ENCODE measurements around the gene ATP6V0E1. TPM values are rescaled to one million over a fixed set of nuclear protein-coding genes. Genes with fewer than 3 reads are reported as not detected.
A peak's percentile ranks its signal among the peaks of the same experiment; 100 is the strongest.
"Not testable (repeated sequence)": the region's sequence is repeated elsewhere in the genome, so short reads cannot be mapped to it uniquely, and the experiment has no call there.

Gene ATP6V0E1
- total RNA-seq, 1 donor from 2014 or later = 261 TPM

DNA sequence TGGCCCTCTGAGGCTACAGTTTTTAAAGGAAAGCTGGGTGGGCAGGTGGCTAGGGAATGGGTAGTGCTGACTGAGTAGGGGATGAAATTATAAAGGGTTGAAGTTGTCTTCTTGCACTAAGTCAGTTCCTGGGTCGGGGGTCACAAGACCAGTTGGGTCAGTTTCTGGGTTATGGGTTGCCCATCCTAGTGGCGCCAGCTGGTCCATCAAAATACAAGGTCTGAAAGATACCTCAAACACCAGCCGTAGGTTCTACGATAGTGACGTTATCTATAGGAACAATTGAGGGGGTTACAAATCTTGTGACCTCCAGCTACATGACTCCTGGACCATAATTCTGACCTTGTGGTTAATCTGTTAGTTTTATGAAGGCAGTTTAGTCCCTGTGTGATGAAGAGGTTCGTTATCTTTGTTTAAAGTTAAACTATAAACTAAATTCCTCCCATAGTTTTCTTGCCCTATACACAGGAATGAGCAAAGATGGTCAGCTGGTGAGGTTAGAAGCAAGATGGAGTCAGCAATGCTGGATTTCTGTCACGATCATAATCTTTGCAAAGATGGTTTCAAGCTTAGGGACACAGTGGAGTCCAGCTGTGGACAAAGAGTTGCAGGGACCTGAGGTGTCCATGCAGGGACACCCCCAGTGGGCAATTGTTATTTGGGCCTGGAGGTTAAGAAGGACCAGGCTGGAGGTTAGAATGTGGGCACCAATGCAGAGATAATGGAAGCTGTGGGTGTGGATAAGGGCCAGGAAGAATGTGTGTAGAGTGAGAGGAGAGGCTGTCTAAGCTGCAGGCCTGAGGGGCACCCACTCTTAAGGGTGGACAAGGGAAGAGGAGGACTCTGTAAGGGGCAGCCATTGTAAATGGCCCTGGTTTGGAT lies 58.6 kb downstream of the ATP6V0E1 start:
- H3K9me3 Mint-ChIP-seq (ENCODE audit: unreplicated experiment) = no peaks in the 10 kb centered on the region
- no peak overlapping the region for H3K4me3 Mint-ChIP-seq (ENCODE audit: unreplicated experiment)
- no peak overlapping the region for H3K27ac Mint-ChIP-seq (ENCODE audit: unreplicated experiment)
- H3K36me3 Mint-ChIP-seq (ENCODE audit: unreplicated experiment) = peaks cover 2% of the 10 kb centered on the region
- H3K4me1 Mint-ChIP-seq (ENCODE audit: unreplicated experiment) = peaks cover 1% of the 10 kb centered on the region
- TF ChIP-seq, protein P1, sequence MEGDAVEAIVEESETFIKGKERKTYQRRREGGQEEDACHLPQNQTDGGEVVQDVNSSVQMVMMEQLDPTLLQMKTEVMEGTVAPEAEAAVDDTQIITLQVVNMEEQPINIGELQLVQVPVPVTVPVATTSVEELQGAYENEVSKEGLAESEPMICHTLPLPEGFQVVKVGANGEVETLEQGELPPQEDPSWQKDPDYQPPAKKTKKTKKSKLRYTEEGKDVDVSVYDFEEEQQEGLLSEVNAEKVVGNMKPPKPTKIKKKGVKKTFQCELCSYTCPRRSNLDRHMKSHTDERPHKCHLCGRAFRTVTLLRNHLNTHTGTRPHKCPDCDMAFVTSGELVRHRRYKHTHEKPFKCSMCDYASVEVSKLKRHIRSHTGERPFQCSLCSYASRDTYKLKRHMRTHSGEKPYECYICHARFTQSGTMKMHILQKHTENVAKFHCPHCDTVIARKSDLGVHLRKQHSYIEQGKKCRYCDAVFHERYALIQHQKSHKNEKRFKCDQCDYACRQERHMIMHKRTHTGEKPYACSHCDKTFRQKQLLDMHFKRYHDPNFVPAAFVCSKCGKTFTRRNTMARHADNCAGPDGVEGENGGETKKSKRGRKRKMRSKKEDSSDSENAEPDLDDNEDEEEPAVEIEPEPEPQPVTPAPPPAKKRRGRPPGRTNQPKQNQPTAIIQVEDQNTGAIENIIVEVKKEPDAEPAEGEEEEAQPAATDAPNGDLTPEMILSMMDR (IDR thresholded peaks at IDR 0.05) = no peak
- DNase-seq (ENCODE audit: extremely low spot score, unreplicated experiment) = no peak
- no peaks in the 10 kb centered on the region for H3K27me3 Mint-ChIP-seq (ENCODE audit: unreplicated experiment)

- Mint-ChIP-seq H3K4me1 (ENCODE audit: unreplicated experiment) (no peaks in the 10 kb centered on the region), H3K36me3 (ENCODE audit: unreplicated experiment) (peaks cover 2% of the 10 kb centered on the region), H3K27ac (ENCODE audit: unreplicated experiment) (no peak overlapping the region), H3K9me3 (ENCODE audit: unreplicated experiment) (no peaks in the 10 kb centered on the region), H3K4me3 (ENCODE audit: unreplicated experiment) (no peak overlapping the region), H3K27me3 (ENCODE audit: unreplicated experiment) (no peaks in the 10 kb centered on the region)
- DNase-seq (ENCODE audit: extremely low spot score, unreplicated experiment) = no peak
- TF ChIP-seq, protein P1 (IDR thresholded peaks at IDR 0.05) = no peak
Observed at GRCh38 chr5:173042763-173043107, 59.2 kb downstream of the ATP6V0E1 start.

DNA sequence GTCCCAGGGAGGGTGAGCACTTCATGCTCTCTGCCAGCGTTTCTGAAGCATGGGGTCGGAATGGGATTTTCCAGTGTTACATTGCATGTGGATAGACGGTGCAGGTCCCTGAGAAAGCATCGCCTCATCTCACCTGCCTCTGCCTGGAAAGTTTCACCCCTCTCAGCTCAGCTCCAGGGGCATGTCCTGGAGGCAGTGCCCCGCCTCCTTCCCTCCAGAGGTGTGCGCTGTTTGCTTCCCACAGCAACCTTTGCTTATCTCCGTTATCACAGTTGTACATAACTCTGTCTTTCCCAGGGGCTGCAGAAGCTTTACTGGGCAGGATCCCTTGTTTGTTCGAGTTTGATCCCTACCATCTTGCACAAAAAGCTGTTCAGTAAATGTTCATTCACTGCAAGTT lies 61.9 kb downstream of the ATP6V0E1 start:
- Mint-ChIP-seq H3K27ac (ENCODE audit: unreplicated experiment) (no peak overlapping the region), H3K4me1 (ENCODE audit: unreplicated experiment) (no peaks in the 10 kb centered on the region), H3K27me3 (ENCODE audit: unreplicated experiment) (no peaks in the 10 kb centered on the region), H3K9me3 (ENCODE audit: unreplicated experiment) (no peaks in the 10 kb centered on the region), H3K4me3 (ENCODE audit: unreplicated experiment) (no peak overlapping the region), H3K36me3 (ENCODE audit: unreplicated experiment) (peaks cover 1% of the 10 kb centered on the region)
- DNase-seq (ENCODE audit: extremely low spot score, unreplicated experiment) = peak; percentile 13
- TF ChIP-seq, protein P1 (IDR thresholded peaks at IDR 0.05) = no peak

GRCh38 chr5:173047096-173047837 lies 63.7 kb downstream of the ATP6V0E1 start:
- not testable (repeated sequence) for H3K4me3 Mint-ChIP-seq (ENCODE audit: unreplicated experiment); H3K27me3 Mint-ChIP-seq (ENCODE audit: unreplicated experiment); H3K36me3 Mint-ChIP-seq (ENCODE audit: unreplicated experiment); H3K27ac Mint-ChIP-seq (ENCODE audit: unreplicated experiment); H3K9me3 Mint-ChIP-seq (ENCODE audit: unreplicated experiment); H3K4me1 Mint-ChIP-seq (ENCODE audit: unreplicated experiment)
- peak; percentile 63 for DNase-seq (ENCODE audit: extremely low spot score, unreplicated experiment)

- Mint-ChIP-seq H3K27ac (ENCODE audit: unreplicated experiment) (no peak overlapping the region), H3K4me1 (ENCODE audit: unreplicated experiment) (peaks cover 2% of the 10 kb centered on the region), H3K27me3 (ENCODE audit: unreplicated experiment) (no peaks in the 10 kb centered on the region), H3K4me3 (ENCODE audit: unreplicated experiment) (no peak overlapping the region), H3K36me3 (ENCODE audit: unreplicated experiment) (no peaks in the 10 kb centered on the region), H3K9me3 (ENCODE audit: unreplicated experiment) (no peaks in the 10 kb centered on the region)
- TF ChIP-seq, protein P1 (IDR thresholded peaks at IDR 0.05) = no peak
- DNase-seq (ENCODE audit: extremely low spot score, unreplicated experiment) = peak; percentile 46
Observed at GRCh38 chr5:173047838-173048105, 64.2 kb downstream of the ATP6V0E1 start.
